OCI-LY3 (cell line): ENCODE measurements around the gene TRPC3.

Experiments
- H2AFZ ChIP-seq: fragments of 200-600, 300-600 bp; shearing (Covaris generic); 2 replicates; pipeline ENCODE4 v1.6.0; 2014; ENCODE audit warnings: antibody characterized with exemption, low read depth, low read length
- H3K27ac ChIP-seq: fragments of 200-600, 300-600 bp; sonication (generic); 2 replicates; pipeline ENCODE4 v1.5.1; 2014; ENCODE audit warnings: mild to moderate bottlenecking, low read length, moderate library complexity, mixed read lengths
- H3K27me3 ChIP-seq: fragments of 200-600, 300-600 bp; sonication (generic); 2 replicates; pipeline ENCODE4 v1.6.1; 2014; ENCODE audit warnings: low read depth, low read length, mixed read lengths
- H3K36me3 ChIP-seq: fragments of 200-600, 300-600 bp; sonication (generic); replicated peaks from 2 replicates; pipeline ENCODE3; 2014; ENCODE audit warnings: low read depth, low read length, mixed read lengths
- H3K4me1 ChIP-seq: fragments of 300-600, 200-600 bp; sonication (generic); 2 replicates; pipeline ENCODE4 v1.6.1; 2014; ENCODE audit warnings: low read length, mixed read lengths
- H3K4me2 ChIP-seq: fragments of 200-600, 300-600 bp; sonication (generic); 2 replicates; pipeline ENCODE4 v1.6.1; 2014; ENCODE audit warnings: low read length, mixed read lengths
- H3K4me3 ChIP-seq: fragments of 300-600, 200-600 bp; sonication (generic); 2 replicates; pipeline ENCODE4 v1.5.1; 2014; ENCODE audit warnings: antibody characterized with exemption, mild to moderate bottlenecking, low read length, moderate library complexity
- H3K79me2 ChIP-seq: fragments of 300-600, 200-600 bp; shearing (Covaris generic); 2 replicates; pipeline ENCODE4 v1.6.1; 2014; ENCODE audit warnings: mild to moderate bottlenecking, low read length, mixed read lengths
- H3K9ac ChIP-seq: fragments of 300-600, 200-600 bp; shearing (Covaris generic); 2 replicates; pipeline ENCODE4 v1.6.0; 2014; ENCODE audit warnings: mild to moderate bottlenecking, low read length, moderate library complexity
- H3K9me3 ChIP-seq: fragments of 200-600, 300-600 bp; shearing (Covaris generic); 2 replicates; pipeline ENCODE4 v1.6.1; 2014; ENCODE audit warnings: low read length, mixed read lengths; ENCODE audit not compliant: insufficient read depth
- H4K20me1 ChIP-seq: fragments of 200-600, 300-600 bp; sonication (generic); 2 replicates; pipeline ENCODE4 v1.6.1; 2016; ENCODE audit warnings: low read length, mixed read lengths; ENCODE audit not compliant: insufficient read depth
- EZH2phosphoT487 ChIP-seq: fragments of 200-600 bp; shearing (Covaris generic); IDR thresholded peaks from 2 replicates; pipeline ENCODE4 v1.6.1; 2018; ENCODE audit warnings: antibody characterized with exemption, mixed run types, low read depth
- TF ChIP-seq, protein P1 (sequence below): fragments of 200-600, 300-600 bp; sonication (generic); IDR thresholded peaks from 2 replicates; pipeline ENCODE4 v1.5.1; 2014; ENCODE audit warnings: antibody characterized with exemption, low read length, low read depth

Gene TRPC3

DNA sequence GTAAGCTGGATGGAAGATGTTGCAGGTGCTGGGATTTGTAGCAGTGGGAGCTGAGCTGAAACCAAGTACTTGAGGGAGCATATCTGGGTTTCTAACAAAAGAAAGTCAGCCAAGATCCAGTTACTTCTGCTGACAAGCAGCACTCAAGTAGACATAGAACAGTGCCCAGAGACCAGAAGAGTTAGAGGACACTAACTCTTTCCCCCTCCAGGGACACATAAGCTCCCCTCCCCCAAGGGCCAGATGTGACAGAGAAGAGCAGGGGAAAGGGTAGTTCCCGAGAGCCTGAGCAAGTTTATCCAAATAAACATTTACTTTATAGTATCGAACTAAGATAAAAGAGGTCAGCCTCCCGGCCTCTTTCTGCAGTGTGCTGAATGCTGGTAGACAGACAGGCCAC, 12.2 kb downstream of the TRPC3 start:
- TF ChIP-seq EZH2phosphoT487 = no peak
- TF ChIP-seq, protein P1, sequence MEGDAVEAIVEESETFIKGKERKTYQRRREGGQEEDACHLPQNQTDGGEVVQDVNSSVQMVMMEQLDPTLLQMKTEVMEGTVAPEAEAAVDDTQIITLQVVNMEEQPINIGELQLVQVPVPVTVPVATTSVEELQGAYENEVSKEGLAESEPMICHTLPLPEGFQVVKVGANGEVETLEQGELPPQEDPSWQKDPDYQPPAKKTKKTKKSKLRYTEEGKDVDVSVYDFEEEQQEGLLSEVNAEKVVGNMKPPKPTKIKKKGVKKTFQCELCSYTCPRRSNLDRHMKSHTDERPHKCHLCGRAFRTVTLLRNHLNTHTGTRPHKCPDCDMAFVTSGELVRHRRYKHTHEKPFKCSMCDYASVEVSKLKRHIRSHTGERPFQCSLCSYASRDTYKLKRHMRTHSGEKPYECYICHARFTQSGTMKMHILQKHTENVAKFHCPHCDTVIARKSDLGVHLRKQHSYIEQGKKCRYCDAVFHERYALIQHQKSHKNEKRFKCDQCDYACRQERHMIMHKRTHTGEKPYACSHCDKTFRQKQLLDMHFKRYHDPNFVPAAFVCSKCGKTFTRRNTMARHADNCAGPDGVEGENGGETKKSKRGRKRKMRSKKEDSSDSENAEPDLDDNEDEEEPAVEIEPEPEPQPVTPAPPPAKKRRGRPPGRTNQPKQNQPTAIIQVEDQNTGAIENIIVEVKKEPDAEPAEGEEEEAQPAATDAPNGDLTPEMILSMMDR = no peak
- Histone ChIP-seq H3K4me2 (no peak overlapping the region), H4K20me1 (no peaks in the 10 kb centered on the region)

DNA sequence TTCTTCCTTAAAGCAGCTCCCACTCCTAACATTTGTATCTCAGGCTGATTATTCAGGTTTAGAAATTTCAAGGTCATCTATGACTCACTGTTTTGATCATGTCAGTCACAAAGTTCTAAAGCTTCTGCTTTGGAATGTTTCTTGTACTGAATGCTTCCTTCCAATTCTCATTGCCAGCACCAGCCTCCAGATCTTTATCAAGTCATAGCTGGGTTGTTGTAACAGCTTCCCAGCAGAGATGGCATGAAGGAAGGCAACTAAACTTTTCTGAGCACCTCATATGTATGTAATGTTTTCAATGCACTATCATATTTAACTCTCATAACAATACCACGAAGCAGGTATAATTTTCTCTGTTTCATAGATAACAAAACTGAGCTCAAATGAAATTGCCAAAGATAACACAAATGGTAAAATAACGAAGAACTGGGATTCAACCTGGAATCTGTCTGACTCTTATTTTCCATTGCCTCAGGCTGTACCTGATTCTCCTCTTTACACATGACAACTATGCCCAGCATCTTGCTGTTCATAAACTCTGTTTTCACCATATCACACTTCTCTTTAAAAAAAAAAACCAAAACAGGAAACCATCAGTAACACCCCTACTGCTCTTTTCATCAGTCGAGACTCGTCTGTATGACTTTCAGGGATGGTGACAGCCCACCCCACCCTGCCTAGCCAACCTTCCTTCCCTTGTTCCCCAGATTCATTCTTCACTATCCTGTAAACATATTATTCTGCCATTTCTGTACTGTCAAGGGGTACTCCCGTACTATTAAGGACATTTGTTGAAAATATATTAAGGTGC, 13.4 kb downstream of the TRPC3 start:
- TF ChIP-seq, protein P1 = no peak
- TF ChIP-seq EZH2phosphoT487 = no peak
- H2AFZ ChIP-seq = peak overlapping the region; percentile 43; the same call in 1 of the 2 replicates

More for the DNA sequence above, 12.2 kb downstream of the TRPC3 start:
- no peak overlapping the region for H3K4me3 ChIP-seq
- peaks cover 5% of the 10 kb centered on the region; the same call in 1 of the 2 replicates for H3K27me3 ChIP-seq
- H3K9me3 ChIP-seq = no peaks in the 10 kb centered on the region
- H2AFZ ChIP-seq = no peak overlapping the region
- no peaks in the 10 kb centered on the region for H3K4me1 ChIP-seq
- H3K9ac ChIP-seq = no peak overlapping the region
- no peak overlapping the region for H3K27ac ChIP-seq
- H3K36me3 ChIP-seq = no peaks in the 10 kb centered on the region
- no peaks in the 10 kb centered on the region for H3K79me2 ChIP-seq

DNA sequence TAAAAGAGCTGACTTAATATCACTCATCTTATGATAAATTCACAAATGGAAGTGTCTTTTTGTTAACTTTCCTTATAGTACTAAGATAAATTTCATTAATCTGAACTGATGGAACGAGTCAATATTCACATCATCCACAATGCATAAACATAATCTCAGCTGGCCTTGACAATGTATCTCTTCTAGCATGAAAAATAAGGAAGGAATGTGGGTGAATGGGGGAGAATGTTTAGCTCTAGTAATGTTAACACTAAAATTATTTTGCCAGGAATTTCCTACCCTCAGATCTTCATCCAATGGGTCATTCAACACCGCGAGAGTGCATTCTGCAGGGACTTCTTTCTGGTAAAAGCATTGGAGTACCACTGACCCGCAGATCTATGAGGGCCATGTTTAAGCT, 15.8 kb downstream of the TRPC3 start:
- Histone ChIP-seq H3K27ac (no peak overlapping the region), H3K36me3 (no peaks in the 10 kb centered on the region), H3K4me1 (no peaks in the 10 kb centered on the region), H3K27me3 (0 out of 2 replicates have a peak, but pooled peaks cover 3% of the 10 kb centered on the region), H2AFZ (no peak overlapping the region), H3K4me3 (no peak overlapping the region), H3K4me2 (no peak overlapping the region), H3K9me3 (no peaks in the 10 kb centered on the region), H4K20me1 (no peaks in the 10 kb centered on the region), H3K79me2 (no peaks in the 10 kb centered on the region), H3K9ac (no peak overlapping the region)
- TF ChIP-seq, protein P1 = no peak
- no peak for TF ChIP-seq EZH2phosphoT487

More for the DNA sequence above, 13.4 kb downstream of the TRPC3 start:
- Histone ChIP-seq H3K4me1 (no peaks in the 10 kb centered on the region), H3K27me3 (peaks cover 5% of the 10 kb centered on the region; the same call in 1 of the 2 replicates), H3K9me3 (no peaks in the 10 kb centered on the region), H4K20me1 (no peaks in the 10 kb centered on the region), H3K79me2 (no peaks in the 10 kb centered on the region), H3K9ac (no peak overlapping the region), H3K4me2 (no peak overlapping the region), H3K36me3 (no peaks in the 10 kb centered on the region), H3K4me3 (no peak overlapping the region), H3K27ac (no peak overlapping the region)

DNA sequence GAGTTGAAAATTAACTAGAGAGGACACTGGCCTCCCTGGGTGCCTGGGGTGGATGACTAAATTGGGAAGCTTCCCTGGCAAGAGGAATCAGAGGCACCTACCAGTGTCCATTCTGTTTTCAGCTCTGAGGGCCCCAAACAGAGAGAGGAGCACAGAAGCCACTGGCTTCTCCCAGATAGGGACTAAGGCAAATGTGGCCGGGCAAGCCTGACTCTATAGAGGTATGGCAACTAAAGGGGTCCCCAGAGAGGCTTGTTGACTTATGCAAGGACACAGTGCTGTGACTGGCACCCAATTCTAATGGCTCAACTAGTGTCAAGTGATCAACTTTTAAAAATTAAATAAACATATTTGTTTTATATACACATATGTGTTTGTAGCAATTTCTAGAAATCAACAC, 17.2 kb downstream of the TRPC3 start:
- no peaks in the 10 kb centered on the region for H3K79me2 ChIP-seq
- H3K27ac ChIP-seq = no peak overlapping the region
- no peaks in the 10 kb centered on the region for H3K9me3 ChIP-seq
- H4K20me1 ChIP-seq = no peaks in the 10 kb centered on the region
- no peaks in the 10 kb centered on the region for H3K4me1 ChIP-seq
- H3K36me3 ChIP-seq = no peaks in the 10 kb centered on the region
- no peak overlapping the region for H2AFZ ChIP-seq
- 0 out of 2 replicates have a peak, but pooled peaks cover 3% of the 10 kb centered on the region for H3K27me3 ChIP-seq
- no peak overlapping the region for H3K4me3 ChIP-seq
- no peak overlapping the region for H3K4me2 ChIP-seq
- TF ChIP-seq EZH2phosphoT487 = no peak
- TF ChIP-seq, protein P1 = no peak
- no peak overlapping the region for H3K9ac ChIP-seq
